Astrocyte (in vitro differentiated cells and primary cell): ENCODE data around the gene SCRN1. TPM values are rescaled to one million over a fixed set of nuclear protein-coding genes. Genes with fewer than 3 reads are reported as not detected.

ENCODE experiments used
- DNase-seq: peaks from one replicate; pipeline ENCODE4 v3.0.0-alpha.2; 2010; ENCODE audit warnings: low read depth
- FAIRE-seq: peaks from 2 replicates; lab custom pipeline; 2011; peaks lifted over from hg19 to GRCh38; lab: Jason Lieb, UNC
- H2AFZ ChIP-seq: 2 replicates; pipeline ENCODE4 v1.6.0; 2012; ENCODE audit warnings: low read depth, low read length, inconsistent platforms
- H3K27ac ChIP-seq: 2 replicates; pipeline ENCODE4 v1.5.1; 2011; ENCODE audit warnings: low read depth, low read length, inconsistent platforms
- H3K27me3 ChIP-seq: 2 replicates; pipeline ENCODE4 v1.6.0; 2011; ENCODE audit warnings: low read length, inconsistent platforms; ENCODE audit not compliant: insufficient read depth
- H3K36me3 ChIP-seq: 2 replicates; pipeline ENCODE4 v1.5.1; 2011; ENCODE audit warnings: low read length, inconsistent platforms; ENCODE audit not compliant: insufficient read depth
- H3K4me1 ChIP-seq: 2 replicates; pipeline ENCODE4 v1.5.1; 2011; ENCODE audit warnings: low read length, inconsistent platforms; ENCODE audit not compliant: insufficient read depth
- H3K4me2 ChIP-seq: 2 replicates; pipeline ENCODE4 v1.6.0; 2012; ENCODE audit warnings: low read length, inconsistent platforms
- H3K4me3 ChIP-seq: 2 replicates; pipeline ENCODE4 v1.5.1; 2011; ENCODE audit warnings: low read depth, mild to moderate bottlenecking, low read length, inconsistent platforms; ENCODE audit not compliant: insufficient read depth
- H3K79me2 ChIP-seq: 2 replicates; pipeline ENCODE4 v1.6.0; 2012; ENCODE audit warnings: mild to moderate bottlenecking, low read length, inconsistent platforms; ENCODE audit not compliant: insufficient read depth
- H3K9ac ChIP-seq: 2 replicates; pipeline ENCODE4 v1.6.0; 2012; ENCODE audit warnings: mild to moderate bottlenecking, low read length, inconsistent platforms
- H3K9me3 ChIP-seq: 2 replicates; pipeline ENCODE4 v1.5.1; 2012; ENCODE audit warnings: low read depth, mild to moderate bottlenecking, low read length, inconsistent platforms; ENCODE audit not compliant: insufficient read depth
- H4K20me1 ChIP-seq: 2 replicates; pipeline ENCODE4 v1.6.0; 2012; ENCODE audit warnings: low read length, inconsistent platforms; ENCODE audit not compliant: insufficient read depth
- H3K27ac Mint-ChIP-seq: one replicate; pipeline ENCODE4 v1.8.0; 2021; ENCODE audit warnings: mild to moderate bottlenecking, mixed read lengths; ENCODE audit not compliant: unreplicated experiment
- H3K27me3 Mint-ChIP-seq: one replicate; pipeline ENCODE4 v1.8.0; 2021; ENCODE audit warnings: low read depth, mixed read lengths; ENCODE audit not compliant: unreplicated experiment
- H3K36me3 Mint-ChIP-seq: one replicate; pipeline ENCODE4 v1.8.0; 2021; ENCODE audit warnings: low read depth, mixed read lengths; ENCODE audit not compliant: unreplicated experiment
- H3K4me1 Mint-ChIP-seq: one replicate; pipeline ENCODE4 v1.8.0; 2021; ENCODE audit warnings: low read depth, mixed read lengths; ENCODE audit not compliant: unreplicated experiment
- H3K4me3 Mint-ChIP-seq: one replicate; pipeline ENCODE4 v1.8.0; 2021; ENCODE audit warnings: mild to moderate bottlenecking, moderate library complexity, mixed read lengths; ENCODE audit not compliant: unreplicated experiment
- H3K9me3 Mint-ChIP-seq: one replicate; pipeline ENCODE4 v1.8.0; 2021; ENCODE audit warnings: mild to moderate bottlenecking, mixed read lengths; ENCODE audit not compliant: unreplicated experiment
- CTCF ChIP-seq: IDR thresholded peaks from 2 replicates; pipeline ENCODE4 v1.5.1; 2011; ENCODE audit warnings: low read depth, mild to moderate bottlenecking, inconsistent platforms, low read length, moderate library complexity; ENCODE audit not compliant: insufficient read depth
- EZH2 ChIP-seq: IDR thresholded peaks from 2 replicates; pipeline ENCODE4 v1.6.1; 2012; ENCODE audit warnings: mild to moderate bottlenecking, low read length, inconsistent platforms; ENCODE audit not compliant: insufficient read depth
- total RNA-seq: library from RNA; stranded (reverse); gene quantifications from 2 replicates; pipeline ENCODE4 v1.2.1, GENCODE V29; 2021

Gene SCRN1
- total RNA-seq, 1 donor from 2014 or later = 116 TPM

GRCh38 chr7:29940199-29940598 lies 49.4 kb downstream of the SCRN1 start:
- Histone ChIP-seq H3K79me2 (no peaks in the 10 kb centered on the region), H3K36me3 (peaks cover 62% of the 10 kb centered on the region), H3K4me2 (no peak overlapping the region), H4K20me1 (peaks cover 3% of the 10 kb centered on the region), H2AFZ (no peak overlapping the region), H3K27me3 (no peaks in the 10 kb centered on the region), H3K4me3 (no peak overlapping the region), H3K27ac (no peak overlapping the region), H3K9me3 (no peaks in the 10 kb centered on the region), H3K4me1 (no peaks in the 10 kb centered on the region), H3K9ac (no peak overlapping the region)
- Mint-ChIP-seq H3K27me3 (no peaks in the 10 kb centered on the region), H3K9me3 (no peaks in the 10 kb centered on the region), H3K36me3 (peaks cover 30% of the 10 kb centered on the region), H3K4me3 (no peak overlapping the region), H3K27ac (no peak overlapping the region), H3K4me1 (peaks cover 3% of the 10 kb centered on the region)
- no peak for DNase-seq
- TF ChIP-seq EZH2 = no peak
- TF ChIP-seq CTCF = no peak
- FAIRE-seq = no peak

GRCh38 chr7:29937132-29937531 lies 52.5 kb downstream of the SCRN1 start:
- peaks cover 10% of the 10 kb centered on the region for H4K20me1 ChIP-seq
- no peak overlapping the region for H3K4me2 ChIP-seq
- no peak overlapping the region for H3K4me3 ChIP-seq
- Mint-ChIP-seq H3K9me3 (peaks cover 2% of the 10 kb centered on the region), H3K36me3 (peaks cover 35% of the 10 kb centered on the region), H3K4me3 (no peak overlapping the region), H3K27ac (no peak overlapping the region), H3K4me1 (peaks cover 10% of the 10 kb centered on the region), H3K27me3 (no peaks in the 10 kb centered on the region)
- peaks cover 52% of the 10 kb centered on the region for H3K36me3 ChIP-seq
- TF ChIP-seq EZH2 = no peak
- TF ChIP-seq CTCF = no peak
- H2AFZ ChIP-seq = no peak overlapping the region
- DNase-seq (no peak), FAIRE-seq (no peak)
- no peaks in the 10 kb centered on the region for H3K27me3 ChIP-seq
- no peaks in the 10 kb centered on the region for H3K9me3 ChIP-seq
- no peak overlapping the region for H3K9ac ChIP-seq
- no peak overlapping the region for H3K27ac ChIP-seq
- H3K4me1 ChIP-seq = peaks cover 2% of the 10 kb centered on the region
- no peaks in the 10 kb centered on the region for H3K79me2 ChIP-seq

GRCh38 chr7:29935111-29935510 lies 54.5 kb downstream of the SCRN1 start:
- Histone ChIP-seq H3K27ac (no peak overlapping the region), H3K79me2 (peaks cover 3% of the 10 kb centered on the region), H2AFZ (no peak overlapping the region), H3K9me3 (no peaks in the 10 kb centered on the region), H3K4me3 (no peak overlapping the region), H4K20me1 (peaks cover 11% of the 10 kb centered on the region), H3K9ac (no peak overlapping the region), H3K4me2 (no peak overlapping the region), H3K4me1 (peaks cover 5% of the 10 kb centered on the region), H3K36me3 (peaks cover 44% of the 10 kb centered on the region), H3K27me3 (no peaks in the 10 kb centered on the region)
- Mint-ChIP-seq H3K27me3 (no peaks in the 10 kb centered on the region), H3K27ac (no peak overlapping the region), H3K9me3 (peaks cover 2% of the 10 kb centered on the region), H3K4me1 (peaks cover 14% of the 10 kb centered on the region), H3K36me3 (peaks cover 47% of the 10 kb centered on the region), H3K4me3 (no peak overlapping the region)
- TF ChIP-seq CTCF (no peak), EZH2 (no peak)
- peak; percentile 28 for DNase-seq
- no peak for FAIRE-seq
